ENCODE results near the gene CDC42EP1. TPM values are rescaled to one million over a fixed set of nuclear protein-coding genes. Genes with fewer than 3 reads are reported as not detected.
"Not testable (repeated sequence)": the region's sequence is repeated elsewhere in the genome, so short reads cannot be mapped to it uniquely, and the experiment has no call there.

CDC42EP1 gene
- total RNA-seq, 1 donor from 2014 or later: 98.1 TPM

- no peak for DNase-seq (ENCODE audit: low read depth)
- TF ChIP-seq CTCF (IDR thresholded peaks at IDR 0.05; ENCODE audit: insufficient read depth, low read length, poor library complexity, severe bottlenecking): no peak
- no peak overlapping the region for H3K4me3 ChIP-seq (ENCODE audit: low read depth, low read length)
These were observed 31.6 kb downstream of the CDC42EP1 start for GRCh38 chr22:37591823-37592404.

GRCh38 chr22:37594237-37594636, 34.0 kb downstream of the CDC42EP1 start:
- TF ChIP-seq CTCF (IDR thresholded peaks at IDR 0.05; ENCODE audit: insufficient read depth, low read length, poor library complexity, severe bottlenecking): no peak
- Histone ChIP-seq H3K36me3 (ENCODE audit: control insufficient read depth, insufficient read depth, low read length) (no peaks in the 10 kb centered on the region), H3K4me3 (ENCODE audit: low read depth, low read length) (no peak overlapping the region), H3K27me3 (ENCODE audit: control insufficient read depth, insufficient read depth, low read length) (peaks cover 2% of the 10 kb centered on the region)
- no peak for DNase-seq (ENCODE audit: low read depth)

More at GRCh38 chr22:37591823-37592404, 31.6 kb downstream of the CDC42EP1 start:
- Histone ChIP-seq H3K36me3 (ENCODE audit: control insufficient read depth, insufficient read depth, low read length) (no peaks in the 10 kb centered on the region), H3K27me3 (ENCODE audit: control insufficient read depth, insufficient read depth, low read length) (peaks cover 2% of the 10 kb centered on the region)

- H3K36me3 ChIP-seq (ENCODE audit: control insufficient read depth, insufficient read depth, low read length): no peaks in the 10 kb centered on the region
- no peak for TF ChIP-seq CTCF (IDR thresholded peaks at IDR 0.05; ENCODE audit: insufficient read depth, low read length, poor library complexity, severe bottlenecking)
These were observed 38.9 kb downstream of the CDC42EP1 start for GRCh38 chr22:37599153-37599552.

GRCh38 chr22:37601203-37601539, 40.9 kb downstream of the CDC42EP1 start:
- no peaks in the 10 kb centered on the region for H3K36me3 ChIP-seq (ENCODE audit: control insufficient read depth, insufficient read depth, low read length)
- no peak for TF ChIP-seq CTCF (IDR thresholded peaks at IDR 0.05; ENCODE audit: insufficient read depth, low read length, poor library complexity, severe bottlenecking)
- no peak overlapping the region for H3K4me3 ChIP-seq (ENCODE audit: low read depth, low read length)
- DNase-seq (ENCODE audit: low read depth): no peak
- peaks cover 4% of the 10 kb centered on the region for H3K27me3 ChIP-seq (ENCODE audit: control insufficient read depth, insufficient read depth, low read length)

More at GRCh38 chr22:37599153-37599552, 38.9 kb downstream of the CDC42EP1 start:
- no peak for DNase-seq (ENCODE audit: low read depth)
- Histone ChIP-seq H3K27me3 (ENCODE audit: control insufficient read depth, insufficient read depth, low read length) (peaks cover 2% of the 10 kb centered on the region), H3K4me3 (ENCODE audit: low read depth, low read length) (no peak overlapping the region)

- no peaks in the 10 kb centered on the region for H3K36me3 ChIP-seq (ENCODE audit: control insufficient read depth, insufficient read depth, low read length)
- TF ChIP-seq CTCF (IDR thresholded peaks at IDR 0.05; ENCODE audit: insufficient read depth, low read length, poor library complexity, severe bottlenecking): no peak
- H3K4me3 ChIP-seq (ENCODE audit: low read depth, low read length): no peak overlapping the region
- H3K27me3 ChIP-seq (ENCODE audit: control insufficient read depth, insufficient read depth, low read length): peaks cover 4% of the 10 kb centered on the region
- DNase-seq (ENCODE audit: low read depth): peak; percentile 67
These were observed 41.5 kb downstream of the CDC42EP1 start for GRCh38 chr22:37601540-37602442.

GRCh38 chr22:37602546-37603277, 42.4 kb downstream of the CDC42EP1 start:
- not testable (repeated sequence) for H3K36me3 ChIP-seq (ENCODE audit: control insufficient read depth, insufficient read depth, low read length); H3K4me3 ChIP-seq (ENCODE audit: low read depth, low read length); DNase-seq (ENCODE audit: low read depth); H3K27me3 ChIP-seq (ENCODE audit: control insufficient read depth, insufficient read depth, low read length)
